Osteocyte (in vitro differentiated cells): ENCODE data around the gene BLOC1S1. TPM values are rescaled to one million over a fixed set of nuclear protein-coding genes. Genes with fewer than 3 reads are reported as not detected.
A peak's percentile ranks its signal among the peaks of the same experiment; 100 is the strongest.
"Not testable (repeated sequence)": the region's sequence is repeated elsewhere in the genome, so short reads cannot be mapped to it uniquely, and the experiment has no call there.

ENCODE experiments used
- DNase-seq: peaks from one replicate; pipeline ENCODE4 v3.0.0; 2021; ENCODE audit warnings: mixed read lengths; ENCODE audit not compliant: unreplicated experiment; ENCODE audit errors: extremely low spot score
- H3K27ac Mint-ChIP-seq: one replicate; pipeline ENCODE4 v1.8.0; 2021; ENCODE audit warnings: mild to moderate bottlenecking, mixed read lengths; ENCODE audit not compliant: unreplicated experiment
- H3K27me3 Mint-ChIP-seq: one replicate; pipeline ENCODE4 v1.8.0; 2021; ENCODE audit warnings: mixed read lengths; ENCODE audit not compliant: unreplicated experiment
- H3K36me3 Mint-ChIP-seq: one replicate; pipeline ENCODE4 v1.8.0; 2021; ENCODE audit warnings: mixed read lengths; ENCODE audit not compliant: unreplicated experiment
- H3K4me1 Mint-ChIP-seq: one replicate; pipeline ENCODE4 v1.8.0; 2021; ENCODE audit warnings: mixed read lengths; ENCODE audit not compliant: unreplicated experiment
- H3K4me3 Mint-ChIP-seq: one replicate; pipeline ENCODE4 v1.8.0; 2021; ENCODE audit warnings: mild to moderate bottlenecking, moderate library complexity, mixed read lengths; ENCODE audit not compliant: unreplicated experiment
- H3K9me3 Mint-ChIP-seq: one replicate; pipeline ENCODE4 v1.8.0; 2021; ENCODE audit warnings: mixed read lengths; ENCODE audit not compliant: unreplicated experiment
- CTCF ChIP-seq: fragments of 200-600 bp; sonication (generic); IDR thresholded peaks from 2 replicates; pipeline ENCODE4 v1.5.0; 2021; ENCODE audit warnings: antibody characterized with exemption, mild to moderate bottlenecking, moderate library complexity
- total RNA-seq: library from RNA; stranded (reverse); gene quantifications from 2 replicates; pipeline ENCODE4 v1.2.1, GENCODE V29; 2021

Gene BLOC1S1
- total RNA-seq, 1 donor from 2014 or later = 103 TPM

DNA sequence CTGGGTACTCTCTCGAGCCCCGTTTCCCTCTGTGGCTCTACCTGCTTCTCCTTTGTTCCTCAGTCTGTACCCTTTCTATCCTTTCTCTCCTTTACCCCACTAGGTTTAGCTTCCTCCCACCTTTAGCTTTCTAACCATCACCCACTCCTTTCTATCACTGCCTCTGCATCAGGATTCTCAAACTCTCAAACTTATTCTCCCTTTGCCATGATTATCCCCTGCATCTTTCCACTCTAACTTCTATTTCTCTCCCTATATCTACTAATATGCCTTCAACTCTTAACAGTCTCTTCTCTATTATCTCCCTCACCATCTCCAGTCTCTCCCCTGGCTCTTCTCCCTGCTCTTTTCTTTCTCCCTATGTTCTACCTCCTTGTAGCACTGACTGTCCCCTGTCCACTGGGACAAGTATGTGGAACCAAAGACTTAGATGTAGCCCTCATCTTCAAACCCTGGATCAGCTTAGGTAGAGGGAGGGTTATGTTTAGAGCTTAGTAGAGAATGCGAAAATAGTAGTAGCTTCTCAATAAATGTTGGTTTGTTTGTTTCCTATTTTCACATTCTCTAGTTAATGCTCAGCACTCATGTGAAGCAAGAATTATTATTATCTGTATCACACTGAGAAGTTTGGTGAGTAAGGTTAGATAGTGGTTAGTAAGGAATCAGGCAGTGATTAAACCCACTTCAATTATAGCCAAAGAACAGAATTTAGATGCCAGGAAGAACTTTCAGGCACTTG is 30.5 kb downstream of the BLOC1S1 start:
- peaks cover 10% of the 10 kb centered on the region for H3K36me3 Mint-ChIP-seq
- TF ChIP-seq CTCF = no peak
- H3K9me3 Mint-ChIP-seq = no peaks in the 10 kb centered on the region
- DNase-seq = no peak
- peaks cover 30% of the 10 kb centered on the region for H3K4me1 Mint-ChIP-seq
- H3K27ac Mint-ChIP-seq = peak overlapping the region; percentile 56
- no peaks in the 10 kb centered on the region for H3K27me3 Mint-ChIP-seq
- peak overlapping the region; percentile 2 for H3K4me3 Mint-ChIP-seq

DNA sequence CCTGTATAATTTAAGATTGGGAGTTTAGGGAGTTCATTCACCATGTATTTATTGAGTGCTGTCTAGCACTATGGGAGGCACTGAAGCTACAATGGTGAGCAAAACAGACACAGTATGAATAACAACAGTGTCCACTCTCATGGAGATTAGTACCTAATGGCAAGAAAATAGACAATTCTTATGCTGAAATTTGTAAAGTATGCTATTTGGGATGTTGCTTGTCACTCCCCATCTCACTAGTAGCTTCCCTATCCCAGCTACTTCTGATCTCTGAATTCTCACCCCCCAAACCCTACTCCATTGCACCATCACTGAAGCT is 31.0 kb downstream of the BLOC1S1 start:
- H3K36me3 Mint-ChIP-seq = peaks cover 13% of the 10 kb centered on the region
- H3K27me3 Mint-ChIP-seq = no peaks in the 10 kb centered on the region
- no peak for TF ChIP-seq CTCF
- peaks cover 30% of the 10 kb centered on the region for H3K4me1 Mint-ChIP-seq
- no peak overlapping the region for H3K27ac Mint-ChIP-seq
- no peak overlapping the region for H3K4me3 Mint-ChIP-seq
- no peak for DNase-seq
- no peaks in the 10 kb centered on the region for H3K9me3 Mint-ChIP-seq

DNA sequence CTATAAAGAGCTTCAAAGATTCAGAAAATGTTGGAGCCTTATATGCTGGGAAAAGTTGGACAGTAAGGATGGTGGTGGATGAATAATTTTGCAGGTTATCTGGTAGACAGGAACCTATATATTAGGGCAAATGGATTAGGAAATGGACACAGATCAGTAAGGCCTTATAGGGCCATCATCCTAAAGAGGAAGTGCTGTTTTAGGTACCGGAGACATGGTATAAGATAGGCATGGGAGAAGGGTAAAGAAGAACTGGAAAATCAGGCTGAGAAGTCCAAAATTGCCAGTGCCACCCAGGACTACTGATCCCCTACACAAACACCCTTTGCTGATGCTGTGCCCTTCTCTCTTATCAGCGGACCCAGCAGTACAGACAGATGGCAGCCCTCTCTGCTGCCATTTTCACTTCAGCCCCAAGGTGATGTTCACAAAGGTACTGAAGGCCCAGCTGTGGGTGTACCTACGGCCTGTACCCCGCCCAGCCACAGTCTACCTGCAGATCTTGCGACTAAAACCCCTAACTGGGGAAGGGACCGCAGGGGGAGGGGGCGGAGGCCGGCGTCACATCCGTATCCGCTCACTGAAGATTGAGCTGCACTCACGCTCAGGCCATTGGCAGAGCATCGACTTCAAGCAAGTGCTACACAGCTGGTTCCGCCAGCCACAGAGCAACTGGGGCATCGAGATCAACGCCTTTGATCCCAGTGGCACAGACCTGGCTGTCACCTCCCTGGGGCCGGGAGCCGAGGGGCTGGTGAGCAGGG is 32.6 kb downstream of the BLOC1S1 start:
- Mint-ChIP-seq H3K9me3 (no peaks in the 10 kb centered on the region), H3K27me3 (no peaks in the 10 kb centered on the region), H3K4me1 (peaks cover 25% of the 10 kb centered on the region), H3K36me3 (peaks cover 21% of the 10 kb centered on the region), H3K4me3 (no peak overlapping the region), H3K27ac (no peak overlapping the region)
- no peak for TF ChIP-seq CTCF
- DNase-seq = no peak

DNA sequence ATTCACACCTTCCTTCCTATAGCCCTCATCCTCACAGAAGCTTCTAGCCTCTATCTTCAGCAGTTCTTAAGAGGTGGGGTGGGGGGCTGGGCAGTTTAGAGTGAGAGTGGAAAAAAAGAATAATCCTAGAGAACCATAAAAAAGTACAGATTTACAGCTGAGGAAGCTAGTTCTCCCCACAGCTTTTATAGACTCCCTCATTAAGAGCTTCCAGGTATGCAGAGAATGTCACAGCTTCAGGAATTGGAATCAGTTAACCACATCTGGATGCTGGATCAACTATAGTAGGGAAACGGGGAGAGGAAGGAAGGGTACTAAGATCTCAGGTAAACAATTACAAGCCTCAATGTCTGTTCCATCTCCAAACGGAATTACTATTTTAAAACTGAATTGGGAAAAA is 39.4 kb downstream of the BLOC1S1 start:
- no peaks in the 10 kb centered on the region for H3K9me3 Mint-ChIP-seq
- H3K27ac Mint-ChIP-seq = peak overlapping the region; percentile 8
- no peak for TF ChIP-seq CTCF
- H3K36me3 Mint-ChIP-seq = peaks cover 48% of the 10 kb centered on the region
- no peaks in the 10 kb centered on the region for H3K27me3 Mint-ChIP-seq
- H3K4me3 Mint-ChIP-seq = no peak overlapping the region
- H3K4me1 Mint-ChIP-seq = no peaks in the 10 kb centered on the region
- no peak for DNase-seq

DNA sequence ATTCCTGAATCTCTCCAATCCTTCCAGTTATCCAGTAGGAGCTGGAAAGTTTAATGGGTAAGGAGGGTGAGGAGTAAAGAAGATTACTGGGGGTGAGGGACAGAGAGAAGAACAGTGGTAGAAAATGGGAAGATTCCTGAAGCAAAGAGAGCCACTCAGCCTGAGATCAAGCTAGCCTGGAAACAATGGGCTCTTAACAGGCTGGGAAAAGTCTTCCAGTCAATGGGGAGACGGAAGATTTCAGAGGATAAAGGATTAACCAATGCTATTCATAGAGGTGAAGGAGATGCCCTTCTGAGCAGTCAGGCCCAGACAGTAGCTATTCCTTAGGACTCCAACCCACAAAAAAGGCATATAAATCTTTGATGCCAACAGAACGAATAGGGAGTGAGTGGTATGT is 41.9 kb downstream of the BLOC1S1 start:
- DNase-seq = no peak
- Mint-ChIP-seq H3K27ac (no peak overlapping the region), H3K4me3 (no peak overlapping the region), H3K27me3 (no peaks in the 10 kb centered on the region), H3K9me3 (no peaks in the 10 kb centered on the region), H3K4me1 (no peaks in the 10 kb centered on the region), H3K36me3 (peaks cover 38% of the 10 kb centered on the region)
- TF ChIP-seq CTCF = no peak

DNA sequence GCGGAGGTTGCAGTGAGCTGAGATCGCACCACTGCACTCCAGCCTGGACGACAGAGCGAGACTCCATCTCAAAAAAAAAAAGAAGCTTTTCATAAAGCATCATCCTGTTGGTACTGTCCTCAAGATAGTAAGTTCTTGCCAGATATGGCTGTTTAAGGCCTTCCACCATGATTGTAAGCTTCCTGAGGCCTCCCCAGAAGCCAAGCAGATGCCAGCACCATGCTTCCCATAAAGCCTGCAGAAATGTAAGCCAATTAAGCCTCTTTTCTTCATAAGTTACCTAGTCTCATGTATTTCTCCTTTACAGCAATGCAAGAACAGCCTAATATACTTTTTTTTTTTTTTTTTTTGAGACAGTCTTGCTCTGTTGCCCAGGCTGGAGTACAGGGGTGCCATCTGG is 42.7 kb downstream of the BLOC1S1 start:
- H3K9me3 Mint-ChIP-seq, H3K27ac Mint-ChIP-seq, H3K4me1 Mint-ChIP-seq, H3K4me3 Mint-ChIP-seq, DNase-seq, H3K27me3 Mint-ChIP-seq: not testable (repeated sequence)
- peaks cover 42% of the 10 kb centered on the region for H3K36me3 Mint-ChIP-seq
